Nephron progenitor cell (in vitro differentiated cells): ENCODE measurements around the gene BAHCC1.

Experiments
- DNase-seq: peaks from one replicate; pipeline ENCODE4 v3.0.0; 2021
- H3K27ac Mint-ChIP-seq: 2 replicates; pipeline ENCODE4 v1.8.0; 2021; ENCODE audit warnings: mild to moderate bottlenecking, moderate library complexity, mixed read lengths
- H3K27me3 Mint-ChIP-seq: 2 replicates; pipeline ENCODE4 v1.8.0; 2021; ENCODE audit warnings: mild to moderate bottlenecking, low read depth, mixed read lengths; ENCODE audit not compliant: poor library complexity
- H3K36me3 Mint-ChIP-seq: 2 replicates; pipeline ENCODE4 v1.8.0; 2021; ENCODE audit warnings: low read depth, mixed read lengths
- H3K4me1 Mint-ChIP-seq: 2 replicates; pipeline ENCODE4 v1.8.0; 2021; ENCODE audit warnings: mixed read lengths
- H3K4me3 Mint-ChIP-seq: 2 replicates; pipeline ENCODE4 v1.8.0; 2021; ENCODE audit warnings: mild to moderate bottlenecking, moderate library complexity, mixed read lengths
- H3K9me3 Mint-ChIP-seq: 2 replicates; pipeline ENCODE4 v1.8.0; 2021; ENCODE audit warnings: mild to moderate bottlenecking, moderate library complexity, mixed read lengths
- CTCF ChIP-seq: fragments of 200-600 bp; sonication (generic); IDR thresholded peaks from 2 replicates; pipeline ENCODE4 v1.5.0; 2021; ENCODE audit warnings: antibody characterized with exemption

BAHCC1 gene

DNA sequence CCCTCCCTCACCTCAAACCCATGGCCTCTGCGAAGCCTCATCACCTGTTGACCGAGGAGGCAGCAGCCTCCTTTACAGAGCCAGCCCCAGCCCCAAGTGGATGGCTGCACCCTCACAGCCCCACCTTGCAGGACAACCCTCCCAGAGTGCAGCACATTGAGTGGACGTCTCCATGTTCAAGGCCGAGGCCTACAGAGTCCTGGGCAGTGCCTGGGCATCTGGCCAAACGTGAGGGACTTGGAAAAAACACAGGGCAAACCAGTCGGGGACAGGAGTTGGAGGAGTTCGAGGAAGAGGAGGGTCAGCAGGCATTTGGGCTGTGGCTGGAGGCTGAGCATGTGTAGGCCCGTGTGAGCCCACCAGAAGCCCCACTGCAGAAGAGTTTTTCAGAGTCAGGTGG, 77.8 kb downstream of the BAHCC1 start:
- Mint-ChIP-seq H3K36me3 (peaks cover 10% of the 10 kb centered on the region), H3K27me3 (peaks cover 15% of the 10 kb centered on the region), H3K4me3 (no peak overlapping the region), H3K9me3 (peaks cover 3% of the 10 kb centered on the region), H3K27ac (no peak overlapping the region), H3K4me1 (peaks cover 50% of the 10 kb centered on the region)
- DNase-seq = no peak
- TF ChIP-seq CTCF = no peak

- Mint-ChIP-seq H3K36me3 (peaks cover 8% of the 10 kb centered on the region), H3K4me1 (peaks cover 56% of the 10 kb centered on the region), H3K9me3 (peaks cover 6% of the 10 kb centered on the region), H3K27ac (peak overlapping the region; percentile 68), H3K4me3 (peak overlapping the region; percentile 4), H3K27me3 (peaks cover 26% of the 10 kb centered on the region)
- TF ChIP-seq CTCF = no peak
- no peak for DNase-seq
These were observed 79.7 kb downstream of the BAHCC1 start for GRCh38 chr17:81474958-81475357.

DNA sequence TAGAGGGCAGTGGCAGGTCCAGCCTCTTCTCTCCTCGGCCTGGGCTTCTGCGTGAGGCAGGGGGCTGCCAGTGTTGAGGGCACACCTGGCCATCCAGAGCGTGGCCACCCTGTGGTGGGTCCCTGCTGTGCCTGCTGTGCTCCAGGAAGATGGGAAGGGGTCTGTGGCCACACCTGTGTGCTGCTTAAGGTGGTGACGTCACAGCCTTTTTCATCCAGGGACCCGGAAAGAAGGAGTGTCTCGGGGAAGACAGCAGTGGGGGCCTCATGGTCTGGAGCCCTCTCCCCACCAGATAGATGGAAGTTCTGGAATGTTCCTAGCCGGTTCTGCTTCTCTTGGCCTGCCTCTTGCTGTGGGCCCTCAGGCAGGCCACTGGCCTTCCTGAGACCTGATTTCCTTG, 80.8 kb downstream of the BAHCC1 start:
- Mint-ChIP-seq H3K27me3 (peaks cover 33% of the 10 kb centered on the region), H3K4me1 (peaks cover 59% of the 10 kb centered on the region), H3K27ac (no peak overlapping the region), H3K9me3 (peaks cover 6% of the 10 kb centered on the region), H3K4me3 (no peak overlapping the region), H3K36me3 (peaks cover 8% of the 10 kb centered on the region)
- DNase-seq = no peak
- TF ChIP-seq CTCF = no peak

DNA sequence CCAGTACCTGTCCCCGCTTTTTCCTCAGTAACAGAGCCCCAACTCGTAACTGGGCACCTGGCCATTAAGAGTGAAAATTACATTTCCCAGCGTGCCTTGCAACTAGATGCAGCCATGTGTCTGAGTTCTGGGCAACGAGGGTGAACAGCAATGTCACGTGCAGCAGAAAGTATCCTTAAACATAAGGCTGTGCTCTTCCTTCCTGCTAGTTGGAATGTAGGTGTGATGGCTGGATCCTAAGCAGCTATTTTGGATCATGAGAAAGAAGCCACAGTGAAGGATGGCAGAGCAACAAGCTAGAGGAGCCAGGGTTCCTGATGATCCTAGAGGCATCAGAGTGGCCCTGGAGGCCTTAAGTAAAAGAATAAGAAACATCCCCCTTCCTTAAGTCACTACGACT, 81.4 kb downstream of the BAHCC1 start:
- H3K4me1 Mint-ChIP-seq = peaks cover 60% of the 10 kb centered on the region
- H3K4me3 Mint-ChIP-seq = no peak overlapping the region
- no peak for TF ChIP-seq CTCF
- H3K27ac Mint-ChIP-seq = no peak overlapping the region
- no peak for DNase-seq
- H3K36me3 Mint-ChIP-seq = peaks cover 8% of the 10 kb centered on the region
- H3K27me3 Mint-ChIP-seq = peaks cover 33% of the 10 kb centered on the region
- H3K9me3 Mint-ChIP-seq = peaks cover 6% of the 10 kb centered on the region

DNA sequence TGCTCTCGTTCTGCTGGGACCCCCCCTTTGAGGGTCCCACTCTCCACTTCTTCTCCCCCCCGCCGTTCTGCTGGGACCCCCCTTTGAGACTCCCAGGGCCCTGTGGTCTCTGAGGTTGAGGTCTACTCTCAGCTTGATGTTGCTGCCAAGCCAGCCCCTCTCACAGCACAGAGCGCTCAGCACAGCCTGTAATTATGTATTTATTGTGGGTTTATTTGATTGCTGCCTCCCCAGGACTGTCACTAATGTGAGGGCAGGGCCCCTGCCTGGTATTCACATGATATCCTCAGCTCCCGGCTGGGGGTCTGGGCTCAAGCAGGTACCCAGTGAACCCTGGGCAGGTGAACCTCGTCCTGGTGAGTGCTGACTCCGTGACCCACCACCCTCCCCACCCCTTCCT, 81.9 kb downstream of the BAHCC1 start:
- peaks cover 66% of the 10 kb centered on the region for H3K4me1 Mint-ChIP-seq

More for the DNA sequence above, 81.9 kb downstream of the BAHCC1 start:
- Mint-ChIP-seq H3K4me3 (peak overlapping the region; percentile 31), H3K27ac (no peak overlapping the region), H3K27me3 (peaks cover 33% of the 10 kb centered on the region), H3K9me3 (peaks cover 6% of the 10 kb centered on the region), H3K36me3 (peaks cover 8% of the 10 kb centered on the region)
- DNase-seq = no peak
- no peak for TF ChIP-seq CTCF
